ENCODE data around the gene ALOX5AP.
A peak's percentile ranks its signal among the peaks of the same experiment; 100 is the strongest.

Gene ALOX5AP

DNA sequence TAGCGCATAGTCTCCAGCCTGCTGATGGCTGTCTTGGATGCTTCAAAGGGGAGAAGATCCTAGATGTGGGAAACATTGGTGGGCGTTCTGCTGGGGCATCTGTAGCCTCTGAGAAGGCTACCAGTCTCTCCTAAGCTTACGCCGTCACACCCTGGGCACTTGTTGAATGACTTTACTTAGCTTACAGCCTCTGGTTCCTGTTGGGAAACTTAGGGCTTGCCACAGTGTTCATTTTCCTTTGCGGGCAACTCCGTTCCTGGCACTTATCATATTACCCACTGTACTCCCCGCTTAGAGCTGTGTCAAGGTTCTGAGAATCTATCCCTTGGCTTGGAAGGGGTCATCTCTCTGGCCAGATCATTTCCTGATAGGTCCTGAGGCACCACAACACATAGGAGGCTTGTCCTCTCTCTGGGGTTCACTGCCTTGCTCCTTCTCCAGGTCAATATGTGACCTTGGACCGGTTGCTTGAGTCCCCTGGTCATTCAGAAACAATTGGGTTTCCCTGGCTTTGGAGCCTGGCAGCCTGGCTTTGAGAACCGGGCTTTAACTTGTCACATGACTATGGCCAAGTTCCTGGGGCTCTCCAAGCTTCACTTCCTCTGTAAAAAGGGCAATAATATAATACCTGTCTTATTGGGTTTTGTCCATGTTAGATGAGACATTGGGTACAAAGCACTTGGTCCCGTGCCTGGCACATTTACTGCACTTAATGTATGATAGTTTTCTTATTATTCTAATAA, 20.5 kb upstream of the ALOX5AP start:
- no peak for DNase-seq

- no peak for DNase-seq
Observed at GRCh38 chr13:30715372-30715756, 20.0 kb upstream of the ALOX5AP start.

DNA sequence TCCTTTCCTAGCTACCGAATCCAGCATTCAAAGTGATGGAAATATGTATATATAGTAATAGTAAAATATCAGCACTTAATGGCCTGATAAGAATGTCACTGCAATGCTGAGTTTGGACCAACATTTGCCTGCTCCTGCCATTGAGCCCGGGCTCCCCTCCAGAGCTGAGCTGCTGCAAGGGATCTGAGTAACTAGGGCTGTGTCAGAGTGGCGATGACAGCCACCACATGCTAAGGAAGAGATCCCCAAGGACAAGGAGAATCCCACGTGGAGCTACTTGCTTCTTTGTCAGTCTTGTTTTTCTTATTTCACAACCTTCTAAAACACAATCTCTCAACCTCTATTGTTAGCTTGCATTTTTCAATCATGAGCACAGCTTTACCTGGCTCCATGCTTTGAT, 19.5 kb upstream of the ALOX5AP start:
- peak; percentile 73 for DNase-seq

- peak; percentile 95 for DNase-seq
Observed at GRCh38 chr13:30718661-30719524, 16.4 kb upstream of the ALOX5AP start.

DNA sequence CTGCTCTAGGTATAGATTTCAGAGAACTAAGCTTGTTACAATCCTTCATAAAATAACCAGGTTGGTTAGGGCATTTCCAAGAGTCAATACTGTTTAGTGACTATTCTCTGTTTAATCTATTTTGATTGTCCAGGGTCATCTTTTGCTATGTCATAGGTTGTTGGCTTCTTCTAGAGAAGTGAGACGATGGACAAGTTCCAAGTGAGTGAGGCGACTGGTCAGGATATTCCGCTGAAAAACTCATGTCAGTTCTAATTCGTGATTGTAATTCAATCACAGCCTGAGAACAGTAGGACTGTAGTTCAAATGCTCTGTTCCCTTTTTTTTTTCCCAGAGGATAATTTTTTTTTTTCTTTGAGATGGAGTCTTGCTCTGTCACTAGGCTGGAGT, 15.8 kb upstream of the ALOX5AP start:
- peak; percentile 20 for DNase-seq

DNA sequence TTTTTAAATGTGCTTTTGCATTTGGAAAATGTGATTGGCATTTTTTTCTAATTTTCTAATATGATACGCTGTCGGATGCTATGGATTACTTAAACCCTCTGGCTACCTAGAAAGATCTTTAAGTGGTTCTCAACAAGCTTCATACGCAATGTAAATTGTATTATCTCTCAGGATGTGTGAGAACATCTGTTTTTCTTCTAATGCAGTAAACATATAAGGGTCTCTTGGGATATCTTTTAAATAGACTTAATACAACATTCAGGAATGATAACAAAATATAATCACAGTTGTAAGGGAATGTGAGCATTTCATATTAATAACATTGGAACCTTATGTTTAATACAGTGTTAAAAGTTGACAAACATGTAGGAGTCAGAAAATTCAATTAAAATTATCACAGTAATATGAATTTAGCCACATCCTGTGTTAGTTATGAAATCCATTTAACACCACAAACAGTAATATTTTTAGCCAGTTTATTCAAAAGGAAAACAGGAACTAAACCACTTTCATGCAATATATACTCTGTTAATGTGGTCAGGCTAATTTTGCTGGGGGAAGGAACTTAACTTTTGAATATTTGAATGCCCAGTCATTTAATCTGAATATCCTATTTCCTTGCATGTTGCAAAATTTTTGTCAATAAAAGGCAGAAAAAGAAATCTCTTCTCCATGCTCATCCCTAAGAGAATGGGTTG, 15.0 kb upstream of the ALOX5AP start:
- DNase-seq, result peak; percentile 56

DNA sequence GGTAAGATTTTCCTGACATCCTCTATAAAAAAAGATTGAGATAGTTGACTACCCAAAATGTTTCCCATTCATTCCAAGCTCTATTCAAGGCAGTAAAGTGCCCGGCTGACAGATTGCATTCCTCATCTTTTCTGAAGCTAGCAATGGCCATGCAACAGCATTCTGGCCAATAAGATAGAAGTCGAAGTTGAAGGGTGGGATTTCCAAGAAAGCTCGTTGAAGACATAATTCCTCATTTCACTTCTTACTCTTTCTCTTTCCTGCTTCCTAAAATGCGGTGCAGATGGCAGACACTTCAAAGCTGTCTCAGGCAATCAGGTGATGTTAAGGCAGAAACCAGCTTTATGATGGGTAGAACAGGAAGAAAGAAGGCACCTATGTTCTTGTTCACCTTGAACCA, 13.4 kb upstream of the ALOX5AP start:
- no peak for DNase-seq

DNA sequence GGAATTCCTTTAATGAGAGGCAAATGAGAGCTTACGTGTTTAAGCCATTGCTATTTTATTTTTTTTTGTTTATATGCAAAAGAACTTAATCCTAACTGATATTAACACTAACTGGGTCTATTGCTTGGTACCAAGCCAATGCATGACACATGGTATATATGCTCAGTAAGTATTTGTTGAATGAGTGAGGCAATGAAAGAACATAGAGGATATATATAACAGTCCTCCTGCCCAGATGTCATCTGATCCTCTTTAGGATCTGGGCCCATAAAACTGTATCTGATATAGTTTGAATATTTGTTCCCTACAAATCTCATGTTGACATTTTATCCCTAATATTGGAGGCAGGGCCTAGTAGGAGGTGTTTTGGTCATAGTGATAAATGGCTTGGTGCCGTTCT, 13.0 kb upstream of the ALOX5AP start:
- DNase-seq, result peak; percentile 38

DNA sequence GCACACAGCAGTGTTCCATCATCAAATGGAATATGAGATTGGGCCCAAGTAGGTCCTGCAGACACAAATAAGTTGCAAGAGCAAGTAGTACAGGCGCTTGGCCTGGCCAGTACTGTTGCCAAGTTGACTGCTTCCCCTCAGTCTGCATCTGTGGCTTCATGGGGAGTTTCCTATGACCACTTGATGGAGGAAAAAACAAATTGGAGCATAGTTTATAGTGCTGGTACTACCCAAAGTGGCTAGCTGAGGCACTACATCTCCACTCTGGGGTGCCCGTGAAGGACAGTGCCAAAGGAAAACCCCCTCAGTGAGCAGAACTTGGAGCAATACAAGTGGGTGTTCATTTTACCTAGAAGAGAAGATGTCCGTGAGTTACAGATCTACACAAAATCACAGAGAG, 10.6 kb upstream of the ALOX5AP start:
- no peak for DNase-seq

GRCh38 chr13:30725326-30726085, 9.8 kb upstream of the ALOX5AP start:
- peak; percentile 20 for DNase-seq

- DNase-seq, result peak; percentile 72
Observed at GRCh38 chr13:30726192-30726591, 9.2 kb upstream of the ALOX5AP start.

GRCh38 chr13:30727491-30728355, 7.6 kb upstream of the ALOX5AP start:
- no peak for DNase-seq

DNA sequence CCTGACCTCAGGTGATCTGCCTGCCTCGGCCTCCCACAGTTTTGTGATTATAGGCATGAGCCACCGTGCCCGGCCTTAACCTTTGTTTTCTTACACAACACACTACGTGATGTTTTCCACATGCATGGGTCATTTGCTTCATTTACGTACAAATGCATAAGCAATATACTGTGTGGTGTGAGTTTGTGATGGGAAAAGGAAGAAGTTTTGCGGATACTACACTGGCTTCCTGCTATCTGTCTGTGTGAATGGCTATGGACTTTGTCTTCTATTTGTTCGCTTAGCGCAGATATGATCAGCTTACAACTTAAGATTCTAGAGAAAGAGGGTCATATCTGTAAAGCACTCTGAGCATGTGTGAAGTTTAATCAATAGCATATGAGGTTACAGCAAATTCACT, 5.5 kb upstream of the ALOX5AP start:
- DNase-seq, result no peak

DNA sequence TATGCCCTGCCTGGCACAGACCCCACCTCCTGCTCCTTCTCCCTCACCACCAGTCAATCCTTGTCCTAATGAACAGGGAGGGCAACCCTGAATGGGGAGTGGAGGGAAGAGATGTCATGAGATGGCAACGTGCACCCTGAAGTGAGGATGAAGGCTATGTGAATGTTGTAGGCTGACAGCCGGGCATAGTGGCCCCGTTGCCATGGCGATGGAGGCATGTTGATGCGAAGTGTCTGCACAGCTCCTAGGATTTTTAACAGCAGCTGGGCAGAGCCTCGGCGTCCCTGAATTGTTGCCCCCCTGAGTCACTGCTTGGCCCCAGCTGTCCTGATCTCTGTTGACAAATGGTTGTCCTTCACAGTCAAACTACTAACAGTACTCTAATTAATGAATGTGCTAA, 4.8 kb upstream of the ALOX5AP start:
- peak; percentile 16 for DNase-seq

DNA sequence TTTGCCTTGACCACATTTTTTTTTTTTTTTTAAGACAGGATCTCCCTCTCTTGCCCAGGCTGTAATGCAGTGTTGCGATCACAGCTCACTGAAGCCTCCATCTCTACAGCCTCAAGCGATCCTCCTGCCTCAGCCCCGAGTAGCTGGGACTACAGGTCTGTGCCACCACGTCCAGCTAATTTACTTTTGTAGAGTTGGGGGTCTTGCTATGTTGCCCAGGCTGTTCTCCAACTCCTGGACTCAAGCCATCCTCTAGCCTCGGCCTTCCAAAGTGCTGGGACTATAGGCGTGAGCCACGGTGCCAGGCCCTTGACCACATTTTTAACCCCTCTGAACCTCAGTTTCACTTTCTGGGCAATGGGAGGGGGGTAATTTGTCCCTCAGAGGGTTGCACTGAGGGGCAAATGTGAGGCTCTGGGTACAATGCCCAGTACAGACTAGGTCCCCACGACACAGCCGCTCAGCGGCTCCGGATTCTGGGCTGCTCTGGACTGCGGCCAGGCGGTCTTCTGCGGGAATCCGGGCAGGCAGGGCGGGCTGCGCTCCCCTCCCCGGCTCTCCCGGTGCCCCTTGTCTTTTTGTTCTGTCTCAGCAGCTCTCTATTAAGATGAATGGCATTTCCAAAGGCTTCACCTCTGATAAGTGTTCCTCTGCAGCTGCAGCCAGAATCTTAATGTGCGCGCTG, 3.8 kb upstream of the ALOX5AP start:
- DNase-seq, result no peak

- no peak for DNase-seq
Observed at GRCh38 chr13:30732046-30732390, 3.3 kb upstream of the ALOX5AP start.

DNA sequence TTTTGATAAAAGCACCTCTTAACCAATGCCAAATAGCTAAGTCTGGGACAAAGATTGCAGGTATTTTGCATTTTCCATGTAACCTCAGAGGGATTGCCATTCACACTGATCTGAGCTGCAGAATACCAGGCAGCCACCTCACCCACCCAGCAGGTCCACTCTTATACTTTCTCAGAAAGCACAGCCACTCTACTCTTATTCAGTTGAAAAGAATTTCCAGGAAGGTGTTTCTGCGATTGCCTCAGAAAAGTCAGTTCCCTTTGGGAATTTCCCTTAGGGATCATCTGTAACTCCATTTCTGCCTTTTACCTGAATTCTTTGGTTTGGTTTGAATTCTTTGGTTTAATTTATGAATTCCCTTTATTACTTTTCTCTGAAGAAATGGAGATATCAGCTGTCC, 904 bp upstream of the ALOX5AP start:
- peak; percentile 83 for DNase-seq

- no peak for DNase-seq
Observed at GRCh38 chr13:30735872-30736175, 481 bp downstream of the ALOX5AP start.

DNA sequence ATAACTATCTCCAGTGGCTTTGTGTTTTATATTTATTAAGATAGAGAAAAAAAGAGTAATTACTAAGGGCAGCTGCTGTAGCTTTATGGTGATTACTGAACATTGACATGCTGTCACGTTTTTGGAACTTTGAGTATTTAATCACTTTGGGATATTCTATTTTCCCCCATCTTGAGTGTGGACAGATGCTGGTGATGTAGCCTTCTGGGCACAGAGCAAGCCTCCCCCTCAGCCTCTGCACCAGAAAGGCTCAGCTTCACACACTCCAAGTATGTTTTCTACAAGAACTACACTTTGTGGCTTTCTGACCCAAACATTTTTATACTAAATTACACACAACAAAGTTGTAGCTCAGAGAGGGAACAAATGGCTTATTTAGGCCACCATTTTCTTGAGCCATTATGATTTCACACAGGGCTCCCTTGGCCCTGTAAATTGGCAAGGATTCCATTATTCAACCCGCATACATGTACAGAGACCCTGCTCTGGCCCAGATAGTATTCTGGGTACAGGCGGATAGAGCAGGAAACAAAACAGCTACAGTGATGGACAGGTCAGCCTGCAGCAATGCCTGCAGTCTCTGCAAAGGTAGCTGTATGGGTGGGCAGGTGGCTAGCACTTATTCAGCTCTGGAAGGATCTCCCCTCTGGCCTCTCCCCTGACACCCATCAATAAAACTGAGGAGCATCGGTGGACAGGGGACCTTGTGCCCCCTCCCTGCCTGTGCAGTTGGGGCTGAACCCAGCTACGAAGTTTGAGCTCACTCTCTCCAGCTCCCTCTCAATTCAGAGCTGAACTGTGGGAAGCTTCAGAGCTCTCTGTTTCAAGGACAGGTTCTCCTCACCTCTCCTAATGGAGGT, 1.3 kb downstream of the ALOX5AP start:
- no peak for DNase-seq

Measured in fibroblast of skin of back (primary cell).